SK-N-MC (cell line): ENCODE data around the gene FAM185A.
"Not testable (repeated sequence)": the region's sequence is repeated elsewhere in the genome, so short reads cannot be mapped to it uniquely, and the experiment has no call there.

ENCODE experiments used
- EZH2 ChIP-seq: fragments of 200-600 bp; sonication (generic); IDR thresholded peaks from one replicate; pipeline ENCODE4 v1.6.1; 2017; ENCODE audit warnings: antibody characterized with exemption
- POLR2AphosphoS5 ChIP-seq: IDR thresholded peaks from 2 replicates; pipeline ENCODE4 v1.6.1; 2012; ENCODE audit warnings: mild to moderate bottlenecking, low read depth, low read length, borderline replicate concordance

GRCh38 chr7:102776217-102776616, 27.4 kb downstream of the FAM185A start:
- TF ChIP-seq EZH2, POLR2AphosphoS5: not testable (repeated sequence)
